ENCODE data around the gene LRP1B. TPM values are rescaled to one million over a fixed set of nuclear protein-coding genes. Genes with fewer than 3 reads are reported as not detected.

LRP1B gene
- total RNA-seq, 1 donor from 2014 or later: not detected

GRCh38 chr2:142119347-142119746 is 11.5 kb downstream of the LRP1B start:
- Mint-ChIP-seq H3K36me3 (ENCODE audit: low read depth) (no peaks in the 10 kb centered on the region), H3K27ac (no peak overlapping the region), H3K27me3 (no peaks in the 10 kb centered on the region), H3K9me3 (no peaks in the 10 kb centered on the region), H3K4me3 (no peak overlapping the region), H3K4me1 (no peaks in the 10 kb centered on the region)
- DNase-seq: no peak
- intact Hi-C loops (cut with micrococcal nuclease): no loop called here
- no peak for TF ChIP-seq CTCF (IDR thresholded peaks at IDR 0.05)
- ATAC-seq (ENCODE audit: low read depth): no peak
- POLR2A ChIA-PET: no interaction called here
- CTCF ChIA-PET: no interaction called here

GRCh38 chr2:142112757-142113221 is 18.0 kb downstream of the LRP1B start:
- Mint-ChIP-seq H3K4me3 (no peak overlapping the region), H3K9me3 (no peaks in the 10 kb centered on the region), H3K27me3 (no peaks in the 10 kb centered on the region), H3K4me1 (no peaks in the 10 kb centered on the region), H3K36me3 (ENCODE audit: low read depth) (no peaks in the 10 kb centered on the region), H3K27ac (no peak overlapping the region)
- no peak for DNase-seq
- POLR2A ChIA-PET: no interaction called here
- intact Hi-C loops (cut with micrococcal nuclease): no loop called here
- CTCF ChIA-PET: no interaction called here
- TF ChIP-seq CTCF (IDR thresholded peaks at IDR 0.05): no peak
- no peak for ATAC-seq (ENCODE audit: low read depth)

GRCh38 chr2:142104134-142104758 is 26.6 kb downstream of the LRP1B start:
- no peaks in the 10 kb centered on the region for H3K4me1 Mint-ChIP-seq
- DNase-seq (no peak), ATAC-seq (ENCODE audit: low read depth) (no peak)
- H3K27ac Mint-ChIP-seq: no peak overlapping the region
- CTCF ChIA-PET: no interaction called here
- TF ChIP-seq CTCF (IDR thresholded peaks at IDR 0.05): no peak
- intact Hi-C loops (cut with micrococcal nuclease): no loop called here
- H3K9me3 Mint-ChIP-seq: no peaks in the 10 kb centered on the region
- no peaks in the 10 kb centered on the region for H3K36me3 Mint-ChIP-seq (ENCODE audit: low read depth)
- no peaks in the 10 kb centered on the region for H3K27me3 Mint-ChIP-seq
- POLR2A ChIA-PET: no interaction called here
- no peak overlapping the region for H3K4me3 Mint-ChIP-seq

GRCh38 chr2:142100970-142101369 is 29.8 kb downstream of the LRP1B start:
- ATAC-seq (ENCODE audit: low read depth) (no peak), DNase-seq (no peak)
- Mint-ChIP-seq H3K27ac (no peak overlapping the region), H3K36me3 (ENCODE audit: low read depth) (no peaks in the 10 kb centered on the region), H3K27me3 (no peaks in the 10 kb centered on the region), H3K4me3 (no peak overlapping the region), H3K4me1 (no peaks in the 10 kb centered on the region), H3K9me3 (no peaks in the 10 kb centered on the region)
- POLR2A ChIA-PET: no interaction called here
- no peak for TF ChIP-seq CTCF (IDR thresholded peaks at IDR 0.05)
- intact Hi-C loops (cut with micrococcal nuclease): no loop called here
- CTCF ChIA-PET: no interaction called here

GRCh38 chr2:142100139-142100873 is 30.5 kb downstream of the LRP1B start:
- DNase-seq (no peak), ATAC-seq (ENCODE audit: low read depth) (no peak)
- Mint-ChIP-seq H3K27ac (no peak overlapping the region), H3K4me1 (no peaks in the 10 kb centered on the region), H3K36me3 (ENCODE audit: low read depth) (no peaks in the 10 kb centered on the region), H3K4me3 (no peak overlapping the region), H3K9me3 (no peaks in the 10 kb centered on the region), H3K27me3 (no peaks in the 10 kb centered on the region)
- intact Hi-C loops (cut with micrococcal nuclease): no loop called here
- POLR2A ChIA-PET: no interaction called here
- CTCF ChIA-PET: no interaction called here
- no peak for TF ChIP-seq CTCF (IDR thresholded peaks at IDR 0.05)

Measured in activated B cell treated with CpG ODN at 0.5 μM for 24 hours (primary cell).